GM12878 (cell line): Measurements from ENCODE around the gene VPS33B. TPM values are rescaled to one million over a fixed set of nuclear protein-coding genes. Genes with fewer than 3 reads are reported as not detected.
A peak's percentile ranks its signal among the peaks of the same experiment; 100 is the strongest.

Source experiments
- ATAC-seq: fragments of 200-7000 bp; cut with Tn5 transposase; 3 replicates; pipeline ENCODE4 v1.9.1; 2020; ENCODE audit warnings: mild to moderate bottlenecking, moderate library complexity
- BruUV-seq: library from RNA; stranded (reverse); fragments of 400-500 nt; replicated peaks from 2 replicates; lab custom pipeline; 2021; lab: Mats Ljungman, UMichigan
- CTCF ChIA-PET: fragments of 300-600 bp; sonication (Branson Sonifier 250); formaldehyde crosslinking; extraction: SDS; loops from one replicate; lab custom pipeline; 2021; ENCODE audit warnings: inconsistent platforms; lab: Yijun Ruan, JAX
- POLR2A ChIA-PET: fragments of 350-600 bp; formaldehyde crosslinking; extraction: SDS; loops from one replicate; lab custom pipeline; 2021; ENCODE audit warnings: inconsistent platforms; lab: Charles Lee
- RAD21 ChIA-PET: fragments of 300-600 bp; sonication (Branson Sonifier 250); formaldehyde crosslinking; loops from one replicate; lab custom pipeline; 2023; ENCODE audit warnings: antibody characterized with exemption; ENCODE audit not compliant: unreplicated experiment; lab: Charles Lee
- SMC1A ChIA-PET: fragments of 300-600 bp; sonication (Branson Sonifier 250); formaldehyde crosslinking; loops from one replicate; lab custom pipeline; 2023; ENCODE audit not compliant: unreplicated experiment, uncharacterized antibody; lab: Charles Lee
- DNase-seq: peaks from one replicate; pipeline ENCODE4 v3.0.0-alpha.2; 2011; ENCODE audit warnings: low read depth, low spot score
- FAIRE-seq: peaks from 3 replicates; lab custom pipeline; 2011; peaks lifted over from hg19 to GRCh38; lab: Jason Lieb, UNC
- H2AFZ ChIP-seq: 2 replicates; pipeline ENCODE4 v1.6.0; 2011; ENCODE audit warnings: low read depth, low read length, control low read depth; ENCODE audit not compliant: control insufficient read depth
- H3K27ac ChIP-seq: 2 replicates; pipeline ENCODE4 v1.5.1; 2011; ENCODE audit warnings: control low read depth; ENCODE audit not compliant: control insufficient read depth, insufficient read depth
- H3K27me3 ChIP-seq, 2 experiments: replicated peaks in 1 of 2; 2 replicates each; pipeline versions ENCODE4 v1.6.0 to v1.6.1; 2011; ENCODE audit warnings: low read length in 1 of 2; ENCODE audit not compliant: control insufficient read depth in 2 of 2, insufficient read depth in 2 of 2
- H3K36me3 ChIP-seq, 2 experiments: 2 replicates each; pipeline ENCODE4 v1.5.1; 2011; ENCODE audit warnings: low read length in 1 of 2; ENCODE audit not compliant: control insufficient read depth in 2 of 2, insufficient read depth in 2 of 2
- H3K4me1 ChIP-seq: 2 replicates; pipeline ENCODE4 v1.6.1; 2011; ENCODE audit warnings: mild to moderate bottlenecking, low read length, moderate library complexity, mixed read lengths; ENCODE audit not compliant: control insufficient read depth, insufficient read depth
- H3K4me2 ChIP-seq: 2 replicates; pipeline ENCODE4 v1.6.0; 2011; ENCODE audit warnings: control low read depth; ENCODE audit not compliant: control insufficient read depth, insufficient read depth
- H3K4me3 ChIP-seq: fragments of 200-600 bp; sonication (generic); 2 replicates; pipeline ENCODE4 v1.5.1; 2016
- H3K79me2 ChIP-seq: 2 replicates; pipeline ENCODE4 v1.6.0; 2011; ENCODE audit warnings: low read length; ENCODE audit not compliant: control insufficient read depth, insufficient read depth
- H3K9ac ChIP-seq: 2 replicates; pipeline ENCODE4 v1.8.0; 2011; ENCODE audit warnings: low read length, control low read depth, mixed read lengths; ENCODE audit not compliant: control insufficient read depth, insufficient read depth
- H3K9me3 ChIP-seq: replicated peaks from 3 replicates; pipeline ENCODE4 v1.5.1; 2011; ENCODE audit warnings: mild to moderate bottlenecking, low read length; ENCODE audit not compliant: control insufficient read depth, insufficient read depth
- H4K20me1 ChIP-seq: 2 replicates; pipeline ENCODE4 v1.6.0; 2011; ENCODE audit not compliant: control insufficient read depth, insufficient read depth
- BHLHE40 ChIP-seq, 2 experiments: fragments of 450-650 bp in 1 of 2; IDR thresholded peaks; 2 replicates each; pipeline ENCODE4 v1.6.1; 2011 to 2017; ENCODE audit warnings: low read depth in 2 of 2, borderline replicate concordance in 1 of 2, improper control_type of control experiment in 1 of 2, low read length in 1 of 2, mild to moderate bottlenecking in 1 of 2
- BMI1 ChIP-seq: fragments of 450-650 bp; IDR thresholded peaks from 2 replicates; pipeline ENCODE4 v1.6.1; 2016; ENCODE audit warnings: mild to moderate bottlenecking, moderate library complexity, borderline replicate concordance
- HDAC2 ChIP-seq: fragments of 200-600 bp; sonication (generic); IDR thresholded peaks from 2 replicates; pipeline ENCODE4 v1.6.1; 2017
- HDAC6 ChIP-seq: fragments of 200-600 bp; sonication (generic); IDR thresholded peaks from one replicate; pipeline ENCODE4 v1.8.0; 2017; ENCODE audit warnings: antibody characterized with exemption; ENCODE audit not compliant: unreplicated experiment
- KAT2A ChIP-seq: conservative IDR thresholded peaks from 2 replicates; pipeline ENCODE4 v1.6.1; 2011; ENCODE audit warnings: low read depth, low read length; ENCODE audit not compliant: control insufficient read depth
- MTA3 ChIP-seq: IDR thresholded peaks from 2 replicates; pipeline ENCODE4 v1.6.1; 2012; ENCODE audit warnings: low read length, inconsistent platforms, borderline replicate concordance
- PBX3 ChIP-seq: IDR thresholded peaks from 2 replicates; pipeline ENCODE4 v1.6.1; 2011; ENCODE audit warnings: mild to moderate bottlenecking, low read depth, low read length, moderate library complexity; ENCODE audit not compliant: insufficient replicate concordance
- SMARCA5 ChIP-seq: fragments of 450-650 bp; IDR thresholded peaks from 2 replicates; pipeline ENCODE4 v1.6.1; 2017; ENCODE audit warnings: mild to moderate bottlenecking
- STAT1 ChIP-seq: fragments of 450-650 bp; conservative IDR thresholded peaks from 2 replicates; pipeline ENCODE4 v1.6.1; 2014; ENCODE audit warnings: antibody characterized with exemption, mild to moderate bottlenecking
- USF2 ChIP-seq: IDR thresholded peaks from 2 replicates; pipeline ENCODE4 v1.6.1; 2011; ENCODE audit warnings: low read depth, low read length, improper control_type of control experiment, borderline replicate concordance
- ZBED1 ChIP-seq: IDR thresholded peaks from 2 replicates; pipeline ENCODE4 v1.6.1; 2016; ENCODE audit warnings: borderline replicate concordance
- ZNF274 ChIP-seq: IDR thresholded peaks from one replicate; pipeline ENCODE4 v1.8.0; 2011; ENCODE audit not compliant: insufficient read length, insufficient read depth
- WGBS: methylation state at CpG from one replicate; pipeline ENCODE4 v1.1.6; 2016; ENCODE audit warnings: low lambda C conversion rate; ENCODE audit not compliant: insufficient replicate concordance, insufficient coverage; ENCODE audit errors: missing lambda C conversion rate; 5-methylcytosine and 5-hydroxymethylcytosine counted together
- in situ Hi-C: fragments of 300-500 bp; cut with MboI; formaldehyde crosslinking; loops from 9 replicates; pipeline ENCODE4 v1.14.3; 2018; ENCODE audit warnings: mixed read lengths
- intact Hi-C: fragments of 100-400 bp; cut with micrococcal nuclease; formaldehyde crosslinking; loops from one replicate; pipeline ENCODE4 v1.14.2; 2022; ENCODE audit not compliant: unreplicated experiment
- polyA plus RNA-seq, 11 experiments: library from polyadenylated mRNA; depleted of rRNA in 4 of 11; unstranded in 6 of 11; stranded (reverse) in 5 of 11; fragments of >200 nt; fragmentation: Nextera tagmentation in 4 of 11; fragmentation: Illumina TruSeq in 1 of 11; extraction: Ambion mirVana in 4 of 11; extraction: Trizol in 1 of 11; gene quantifications; 1 replicate in 1 of 11; 2 replicates in 10 of 11; pipeline versions ENCODE4 v1.2.1 to v1.2.3, GENCODE V29; 2011 to 2016; ENCODE audit warnings: inconsistent platforms in 2 of 11, missing spikeins in 2 of 11, low read depth in 1 of 11
- total RNA-seq, 4 experiments: library from RNA; depleted of rRNA in 3 of 4; stranded (reverse); fragments of >200 nt in 3 of 4; fragmentation: Illumina TruSeq in 1 of 4; extraction: Trizol in 1 of 4; gene quantifications; 2 replicates each; pipeline versions ENCODE4 v1.2.1 to v1.2.3, GENCODE V29; 2013 to 2021
- TF ChIP-seq, protein P1 (sequence below): fragments of 450-650 bp; IDR thresholded peaks from 2 replicates; pipeline ENCODE4 v1.6.1; 2017; ENCODE audit warnings: antibody characterized with exemption, mild to moderate bottlenecking, moderate library complexity
- TF ChIP-seq, protein P2 (sequence below): IDR thresholded peaks from 2 replicates; pipeline ENCODE4 v1.6.1; 2012; ENCODE audit warnings: low read depth, low read length, improper control_type of control experiment

VPS33B gene
- total and polyA plus RNA-seq, 10 of the 15 experiments (the other 5 are each of a cell fraction or from before 2014, with no cell fraction given): 11.4 to 21.5 (median 15.2) TPM

DNA sequence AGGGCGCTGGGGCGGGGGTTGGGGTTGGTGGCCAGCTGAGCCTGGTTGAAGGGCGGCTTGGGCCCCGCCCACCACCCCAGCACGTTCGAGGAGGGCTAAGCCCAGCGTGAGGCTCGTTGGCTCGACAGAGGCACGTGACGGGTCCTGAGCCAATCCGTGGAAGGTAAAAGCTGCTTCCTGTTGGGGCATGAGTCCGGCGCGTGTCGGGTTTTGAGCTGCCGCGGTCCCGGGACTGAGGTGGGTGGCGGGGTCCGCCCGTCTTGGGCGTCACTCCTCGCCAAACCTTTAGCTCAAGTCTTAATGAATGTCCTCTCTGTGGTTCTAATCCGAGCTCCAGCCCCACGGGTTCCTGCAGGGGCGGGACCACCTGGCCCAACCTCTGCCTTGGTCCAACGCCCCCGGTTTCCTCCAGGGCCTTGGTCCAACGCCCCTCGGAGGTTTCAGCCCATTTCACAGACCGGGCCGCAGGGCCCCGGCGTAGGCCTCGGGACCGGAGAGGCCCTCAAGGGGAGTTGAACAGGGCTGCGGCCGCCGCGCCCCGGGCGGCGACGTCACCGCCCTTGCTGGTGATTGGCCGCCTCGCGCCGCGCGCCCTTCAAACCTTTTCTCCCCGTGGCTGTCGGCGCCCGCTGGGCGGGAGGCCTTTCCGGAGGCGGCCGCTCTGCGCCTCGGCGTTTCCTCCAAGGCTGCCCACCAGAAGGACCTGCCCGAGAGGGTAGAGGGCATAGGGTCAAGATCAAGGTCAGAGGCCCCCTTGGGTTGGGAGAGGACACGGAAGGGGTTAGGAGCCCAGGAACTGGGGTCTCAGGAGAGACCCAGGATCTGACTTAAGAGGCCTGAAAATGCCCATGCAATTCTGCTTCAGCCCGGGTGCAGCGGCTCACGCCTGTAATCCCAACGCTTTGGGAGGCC lies 67.4 kb downstream of the VPS33B start, which contains the start of gene RCCD1:
TSS of gene RCCD1 (plus strand) at position 173 of the 912 bp plus-strand sequence. CDS start 1,851 bp downstream, outside the sequence.
- peak within 1 kb of the TSS; percentile 98 for H3K9ac ChIP-seq
- intact Hi-C loops (loop anchor here (1.0 to 5.0 kb wide), 4 partner anchors 20 to 92 kb away; partner anchors contain the start of genes PRC1, UNC45A and VPS33B), in situ Hi-C loops (loop anchor here (25.0 kb wide), 1 partner anchor 1368 kb away; the partner anchor contains the start of gene TICRR)
- ChIA-PET SMC1A (interaction anchor here (0.8 to 4.1 kb wide), 8 partner anchors 21 to 317 kb away, joined by 3 to 18 read pairs (median 5); partner anchors contain the start of genes HDDC3 and UNC45A), CTCF (interaction anchor here (0.5 to 6.4 kb wide), 16 partner anchors 12 to 1307 kb away, joined by 3 to 74 read pairs (median 5); partner anchors contain the start of genes HDDC3, PRC1 and UNC45A), POLR2A (interaction anchor here (0.6 to 3.6 kb wide), 13 partner anchors 9 to 749 kb away, joined by 3 to 26 read pairs (median 3); partner anchors contain the start of genes BLM, HDDC3, PRC1 and UNC45A), RAD21 (interaction anchor here (0.7 to 4.5 kb wide), 16 partner anchors 8 to 317 kb away, joined by 3 to 24 read pairs (median 3); partner anchors contain the start of genes HDDC3, MAN2A2, UNC45A and VPS33B)
- no peaks in the 10 kb centered on the region for H3K9me3 ChIP-seq
- H3K4me3 ChIP-seq: peak within 1 kb of the TSS; percentile 87
- H3K4me2 ChIP-seq: peak within 1 kb of the TSS; percentile 78
- H4K20me1 ChIP-seq: no peaks in the 10 kb centered on the region
- H3K36me3 ChIP-seq: peaks cover 18 to 20% of the 10 kb centered on the region in 2 experiments
- TSS peak; percentile 76 for BruUV-seq
- ATAC-seq (peak; percentile 98), FAIRE-seq (peak; percentile 99), DNase-seq (peak; percentile 91)
- peaks cover 24% of the 10 kb centered on the region for H3K79me2 ChIP-seq
- no peaks in the 10 kb centered on the region for H3K27me3 ChIP-seq
- peaks cover 3% of the 10 kb centered on the region; the same call in 1 of the 2 replicates for H3K4me1 ChIP-seq
- WGBS: under 1% methylated on average over 69 of the region's 69 CpGs
- peak within 1 kb of the TSS; percentile 94 for H2AFZ ChIP-seq
- peak within 1 kb of the TSS; percentile 98 for H3K27ac ChIP-seq
- TF ChIP-seq HDAC6 (no peak), ZNF274 (no peak), PBX3 (no peak), USF2 (peak; percentile 95), MTA3 (no peak; the same call in 1 of the 2 replicates), HDAC2 (peak; percentile 93), ZBED1 (no peak), BMI1 (no peak), BHLHE40 (IDR thresholded peaks at IDR 0.05; ENCODE audit: borderline replicate concordance in 1 of 2, low read depth in 2 of 2, low read length in 1 of 2) (peak; percentile 94 to 97), STAT1 (peak; percentile 84), KAT2A (no peak), SMARCA5 (peak; percentile 77; the same call in 1 of the 2 replicates)
- TF ChIP-seq, protein P1, sequence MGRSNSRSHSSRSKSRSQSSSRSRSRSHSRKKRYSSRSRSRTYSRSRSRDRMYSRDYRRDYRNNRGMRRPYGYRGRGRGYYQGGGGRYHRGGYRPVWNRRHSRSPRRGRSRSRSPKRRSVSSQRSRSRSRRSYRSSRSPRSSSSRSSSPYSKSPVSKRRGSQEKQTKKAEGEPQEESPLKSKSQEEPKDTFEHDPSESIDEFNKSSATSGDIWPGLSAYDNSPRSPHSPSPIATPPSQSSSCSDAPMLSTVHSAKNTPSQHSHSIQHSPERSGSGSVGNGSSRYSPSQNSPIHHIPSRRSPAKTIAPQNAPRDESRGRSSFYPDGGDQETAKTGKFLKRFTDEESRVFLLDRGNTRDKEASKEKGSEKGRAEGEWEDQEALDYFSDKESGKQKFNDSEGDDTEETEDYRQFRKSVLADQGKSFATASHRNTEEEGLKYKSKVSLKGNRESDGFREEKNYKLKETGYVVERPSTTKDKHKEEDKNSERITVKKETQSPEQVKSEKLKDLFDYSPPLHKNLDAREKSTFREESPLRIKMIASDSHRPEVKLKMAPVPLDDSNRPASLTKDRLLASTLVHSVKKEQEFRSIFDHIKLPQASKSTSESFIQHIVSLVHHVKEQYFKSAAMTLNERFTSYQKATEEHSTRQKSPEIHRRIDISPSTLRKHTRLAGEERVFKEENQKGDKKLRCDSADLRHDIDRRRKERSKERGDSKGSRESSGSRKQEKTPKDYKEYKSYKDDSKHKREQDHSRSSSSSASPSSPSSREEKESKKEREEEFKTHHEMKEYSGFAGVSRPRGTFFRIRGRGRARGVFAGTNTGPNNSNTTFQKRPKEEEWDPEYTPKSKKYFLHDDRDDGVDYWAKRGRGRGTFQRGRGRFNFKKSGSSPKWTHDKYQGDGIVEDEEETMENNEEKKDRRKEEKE: no peak
- TF ChIP-seq, protein P2, sequence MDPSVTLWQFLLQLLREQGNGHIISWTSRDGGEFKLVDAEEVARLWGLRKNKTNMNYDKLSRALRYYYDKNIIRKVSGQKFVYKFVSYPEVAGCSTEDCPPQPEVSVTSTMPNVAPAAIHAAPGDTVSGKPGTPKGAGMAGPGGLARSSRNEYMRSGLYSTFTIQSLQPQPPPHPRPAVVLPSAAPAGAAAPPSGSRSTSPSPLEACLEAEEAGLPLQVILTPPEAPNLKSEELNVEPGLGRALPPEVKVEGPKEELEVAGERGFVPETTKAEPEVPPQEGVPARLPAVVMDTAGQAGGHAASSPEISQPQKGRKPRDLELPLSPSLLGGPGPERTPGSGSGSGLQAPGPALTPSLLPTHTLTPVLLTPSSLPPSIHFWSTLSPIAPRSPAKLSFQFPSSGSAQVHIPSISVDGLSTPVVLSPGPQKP: no peak
